NCI-H187 (cell line): Measurements from ENCODE around the gene CFAP299.

Source experiments
- DNase-seq, 2 experiments: peaks; one replicate each; lab custom pipeline; 2025; lab: John Stamatoyannopoulos, UW

CFAP299 gene

GRCh38 chr4:80447493-80447892, 112.0 kb downstream of the CFAP299 start:
- DNase-seq = no peak

GRCh38 chr4:80448056-80448455, 112.5 kb downstream of the CFAP299 start:
- no peak for DNase-seq

- DNase-seq = no peak
Measured at GRCh38 chr4:80452055-80452454, 116.5 kb downstream of the CFAP299 start.

GRCh38 chr4:80452768-80453167, 117.2 kb downstream of the CFAP299 start:
- no peak for DNase-seq

- DNase-seq = no peak
Measured at GRCh38 chr4:80454040-80454439, 118.5 kb downstream of the CFAP299 start.

- DNase-seq = no peak
Measured at GRCh38 chr4:80454556-80454955, 119.0 kb downstream of the CFAP299 start.

GRCh38 chr4:80459918-80460473, 124.5 kb downstream of the CFAP299 start:
- DNase-seq = no peak

GRCh38 chr4:80461412-80461811, 125.9 kb downstream of the CFAP299 start:
- DNase-seq = no peak

- no peak for DNase-seq
Measured at GRCh38 chr4:80462621-80463091, 127.1 kb downstream of the CFAP299 start.

GRCh38 chr4:80463509-80463908, 128.0 kb downstream of the CFAP299 start:
- DNase-seq = no peak

GRCh38 chr4:80465238-80465637, 129.7 kb downstream of the CFAP299 start:
- no peak for DNase-seq

GRCh38 chr4:80465736-80466135, 130.2 kb downstream of the CFAP299 start:
- no peak for DNase-seq

- DNase-seq = no peak
Measured at GRCh38 chr4:80466618-80467017, 131.1 kb downstream of the CFAP299 start.

GRCh38 chr4:80471756-80472155, 136.2 kb downstream of the CFAP299 start:
- peak; percentile 59 to 87 for DNase-seq

GRCh38 chr4:80475236-80475635, 139.7 kb downstream of the CFAP299 start:
- DNase-seq = no peak

- DNase-seq = no peak
Measured at GRCh38 chr4:80475798-80476197, 140.3 kb downstream of the CFAP299 start.

GRCh38 chr4:80484712-80485111, 149.2 kb downstream of the CFAP299 start:
- DNase-seq = no peak

GRCh38 chr4:80486603-80487002, 151.1 kb downstream of the CFAP299 start:
- no peak for DNase-seq

- no peak for DNase-seq
Measured at GRCh38 chr4:80489798-80490197, 154.3 kb downstream of the CFAP299 start.

- no peak for DNase-seq
Measured at GRCh38 chr4:80492761-80493160, 157.2 kb downstream of the CFAP299 start.

- DNase-seq = no peak
Measured at GRCh38 chr4:80495865-80496264, 160.3 kb downstream of the CFAP299 start.

GRCh38 chr4:80498725-80499124, 163.2 kb downstream of the CFAP299 start:
- DNase-seq = no peak

GRCh38 chr4:80500613-80501012, 165.1 kb downstream of the CFAP299 start:
- DNase-seq = no peak

- DNase-seq = no peak
Measured at GRCh38 chr4:80507077-80507476, 171.5 kb downstream of the CFAP299 start.
